Adrenal gland (tissue), 5 donors: ENCODE data around the gene AFMID.

Experiments used
- POLR2A ChIP-seq, 2 donors: fragments of 450-650 bp; IDR thresholded peaks; one replicate each; pipeline ENCODE4 v1.6.1; 2017; ENCODE audit warnings: antibody characterized with exemption in 2 of 2, mild to moderate bottlenecking in 2 of 2, moderate library complexity in 1 of 2
- TF ChIP-seq, protein P1 (sequence below), 6 experiments: fragments of 450-650 bp in 4 of 6; fragments of 200-600 bp in 2 of 6; sonication (generic) in 1 of 6; IDR thresholded peaks; 1 replicate in 5 of 6; 2 replicates in 1 of 6; pipeline versions ENCODE4 v1.5.1 to v1.8.0; 2016 to 2021; ENCODE audit warnings: antibody characterized with exemption in 6 of 6, mild to moderate bottlenecking in 2 of 6, moderate library complexity in 1 of 6
- donor health status: DM: no; HTN: no; CAD: no.

DNA sequence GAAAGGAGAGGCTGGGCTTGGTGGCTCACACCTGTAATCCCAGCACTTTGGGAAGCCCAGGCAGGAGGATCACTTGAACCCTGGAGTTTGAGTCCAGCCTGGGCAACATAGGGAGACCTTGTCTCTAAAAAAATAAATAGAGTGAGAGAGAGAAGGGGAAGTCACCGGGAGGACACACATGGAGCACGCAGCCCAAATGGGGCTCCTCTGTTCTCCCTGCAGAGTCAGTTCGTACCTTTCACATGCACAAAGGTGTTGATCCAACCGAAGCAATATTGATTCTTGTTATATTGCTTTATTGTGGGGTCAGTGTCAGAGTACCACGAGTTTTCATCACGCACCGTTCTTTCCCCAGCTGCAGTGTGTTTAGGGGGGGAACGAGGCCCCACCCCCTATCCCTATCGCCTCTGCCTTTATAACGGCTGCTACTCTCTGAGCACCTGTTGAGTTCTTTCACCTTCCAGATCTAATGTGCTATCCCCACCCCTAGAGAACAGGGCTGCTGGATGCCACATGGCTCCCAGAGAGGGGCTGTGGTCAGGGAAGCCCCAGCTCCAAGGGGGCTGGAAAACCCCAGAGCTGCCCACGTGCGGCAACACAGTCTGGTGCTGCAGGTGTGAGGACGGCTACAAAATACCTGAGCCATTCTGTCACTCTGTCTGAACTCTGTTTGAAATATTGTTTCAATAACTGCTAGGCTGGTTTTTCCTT is 43.2 kb downstream of the AFMID start:
- TF ChIP-seq, protein P1, sequence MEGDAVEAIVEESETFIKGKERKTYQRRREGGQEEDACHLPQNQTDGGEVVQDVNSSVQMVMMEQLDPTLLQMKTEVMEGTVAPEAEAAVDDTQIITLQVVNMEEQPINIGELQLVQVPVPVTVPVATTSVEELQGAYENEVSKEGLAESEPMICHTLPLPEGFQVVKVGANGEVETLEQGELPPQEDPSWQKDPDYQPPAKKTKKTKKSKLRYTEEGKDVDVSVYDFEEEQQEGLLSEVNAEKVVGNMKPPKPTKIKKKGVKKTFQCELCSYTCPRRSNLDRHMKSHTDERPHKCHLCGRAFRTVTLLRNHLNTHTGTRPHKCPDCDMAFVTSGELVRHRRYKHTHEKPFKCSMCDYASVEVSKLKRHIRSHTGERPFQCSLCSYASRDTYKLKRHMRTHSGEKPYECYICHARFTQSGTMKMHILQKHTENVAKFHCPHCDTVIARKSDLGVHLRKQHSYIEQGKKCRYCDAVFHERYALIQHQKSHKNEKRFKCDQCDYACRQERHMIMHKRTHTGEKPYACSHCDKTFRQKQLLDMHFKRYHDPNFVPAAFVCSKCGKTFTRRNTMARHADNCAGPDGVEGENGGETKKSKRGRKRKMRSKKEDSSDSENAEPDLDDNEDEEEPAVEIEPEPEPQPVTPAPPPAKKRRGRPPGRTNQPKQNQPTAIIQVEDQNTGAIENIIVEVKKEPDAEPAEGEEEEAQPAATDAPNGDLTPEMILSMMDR (IDR thresholded peaks at IDR 0.05) = no peak
- TF ChIP-seq POLR2A (IDR thresholded peaks at IDR 0.05) = no peak
